ACHN (cell line): ENCODE measurements around the gene PLCG2.

ENCODE experiments used
- DNase-seq: peaks from one replicate; pipeline ENCODE4 v3.0.0-alpha.2; 2015
- in situ Hi-C: cut with HindIII; loops from 2 replicates; pipeline ENCODE4 v1.10.0; 2017; ENCODE audit warnings: low sequenced_read_pairs, low pct_ligation_motif_present, low pct_unique_long_range_greater_than_20kb

PLCG2 gene

GRCh38 chr16:81807767-81808358 is 28.8 kb downstream of the PLCG2 start:
- in situ Hi-C loops: no loop called here
- no peak for DNase-seq

- no peak for DNase-seq
- in situ Hi-C loops: no loop called here
Observed at GRCh38 chr16:81808933-81809480, 29.9 kb downstream of the PLCG2 start.

GRCh38 chr16:81809567-81809966 is 30.5 kb downstream of the PLCG2 start:
- no peak for DNase-seq
- in situ Hi-C loops: no loop called here

GRCh38 chr16:81810361-81810760 is 31.3 kb downstream of the PLCG2 start:
- in situ Hi-C loops: no loop called here
- DNase-seq: no peak

GRCh38 chr16:81810894-81811538 is 31.9 kb downstream of the PLCG2 start:
- DNase-seq: no peak

GRCh38 chr16:81813648-81814047 is 34.6 kb downstream of the PLCG2 start:
- no peak for DNase-seq
- in situ Hi-C loops: no loop called here

More at GRCh38 chr16:81810894-81811538, 31.9 kb downstream of the PLCG2 start:
- in situ Hi-C loops: no loop called here

- no peak for DNase-seq
- in situ Hi-C loops: no loop called here
Observed at GRCh38 chr16:81814751-81815428, 35.8 kb downstream of the PLCG2 start.

- in situ Hi-C loops: no loop called here
- no peak for DNase-seq
Observed at GRCh38 chr16:81815429-81815766, 36.3 kb downstream of the PLCG2 start.

GRCh38 chr16:81816351-81816750 is 37.3 kb downstream of the PLCG2 start:
- in situ Hi-C loops: no loop called here
- no peak for DNase-seq

GRCh38 chr16:81816793-81817210 is 37.7 kb downstream of the PLCG2 start:
- in situ Hi-C loops: no loop called here
- DNase-seq: no peak

GRCh38 chr16:81817296-81817695 is 38.2 kb downstream of the PLCG2 start:
- DNase-seq: no peak
- in situ Hi-C loops: no loop called here

- DNase-seq: no peak
- in situ Hi-C loops: no loop called here
Observed at GRCh38 chr16:81817789-81818567, 38.9 kb downstream of the PLCG2 start.

GRCh38 chr16:81818568-81818896 is 39.4 kb downstream of the PLCG2 start:
- in situ Hi-C loops: no loop called here
- DNase-seq: no peak

- DNase-seq: no peak
- in situ Hi-C loops: no loop called here
Observed at GRCh38 chr16:81818905-81819304, 39.8 kb downstream of the PLCG2 start.

GRCh38 chr16:81821436-81822128 is 42.5 kb downstream of the PLCG2 start:
- in situ Hi-C loops: no loop called here

GRCh38 chr16:81823111-81823510 is 44.0 kb downstream of the PLCG2 start:
- no peak for DNase-seq
- in situ Hi-C loops: no loop called here

More at GRCh38 chr16:81821436-81822128, 42.5 kb downstream of the PLCG2 start:
- DNase-seq: peak; percentile 67

- in situ Hi-C loops: no loop called here
- no peak for DNase-seq
Observed at GRCh38 chr16:81823734-81824133, 44.6 kb downstream of the PLCG2 start.

- DNase-seq: no peak
- in situ Hi-C loops: no loop called here
Observed at GRCh38 chr16:81826523-81826922, 47.4 kb downstream of the PLCG2 start.
